DOHH2 (cell line): ENCODE results near the gene ARHGAP6.

ENCODE experiments used
- CTCF ChIP-seq: fragments of 200-600 bp; sonication (generic); IDR thresholded peaks from one replicate; pipeline ENCODE4 v1.5.1; 2014; ENCODE audit warnings: antibody characterized with exemption, mild to moderate bottlenecking, low read depth, low read length; ENCODE audit not compliant: poor library complexity, severe bottlenecking
- EZH2phosphoT487 ChIP-seq: fragments of 200-600 bp; sonication (generic); IDR thresholded peaks from 2 replicates; pipeline ENCODE4 v1.6.1; 2017; ENCODE audit warnings: borderline replicate concordance, mild to moderate bottlenecking, antibody characterized with exemption, low read length, moderate library complexity, mixed read lengths

DNA sequence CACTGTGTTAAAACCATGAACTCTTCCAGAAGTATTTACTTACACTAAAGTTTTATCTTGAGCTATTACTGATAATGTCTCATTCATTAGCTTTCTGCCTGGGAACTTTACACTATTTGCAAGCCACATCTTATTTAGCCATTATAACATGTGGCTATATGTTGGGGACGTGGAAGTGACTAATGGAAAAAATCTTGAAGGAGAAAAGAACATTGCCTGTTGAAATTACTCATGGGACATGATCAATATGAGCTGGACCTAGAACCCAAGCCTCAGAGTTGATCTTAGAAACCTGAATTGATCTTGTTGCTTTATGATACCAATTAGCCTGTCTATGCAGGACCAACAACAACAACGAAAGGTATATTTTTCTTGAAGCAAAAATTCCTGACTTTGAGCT is 22.5 kb upstream of the ARHGAP6 start:
- no peak for TF ChIP-seq CTCF
- TF ChIP-seq EZH2phosphoT487 = no peak
